HPDE6-E6E7 (cell line): ENCODE measurements around the gene SLC43A1.

Source experiments
- DNase-seq: peaks from one replicate; pipeline ENCODE4 v3.0.0; 2011; ENCODE audit warnings: missing footprints; ENCODE audit errors: extremely low spot score

SLC43A1 gene

GRCh38 chr11:57479021-57479663 is 36.4 kb downstream of the SLC43A1 start:
- DNase-seq = no peak

DNA sequence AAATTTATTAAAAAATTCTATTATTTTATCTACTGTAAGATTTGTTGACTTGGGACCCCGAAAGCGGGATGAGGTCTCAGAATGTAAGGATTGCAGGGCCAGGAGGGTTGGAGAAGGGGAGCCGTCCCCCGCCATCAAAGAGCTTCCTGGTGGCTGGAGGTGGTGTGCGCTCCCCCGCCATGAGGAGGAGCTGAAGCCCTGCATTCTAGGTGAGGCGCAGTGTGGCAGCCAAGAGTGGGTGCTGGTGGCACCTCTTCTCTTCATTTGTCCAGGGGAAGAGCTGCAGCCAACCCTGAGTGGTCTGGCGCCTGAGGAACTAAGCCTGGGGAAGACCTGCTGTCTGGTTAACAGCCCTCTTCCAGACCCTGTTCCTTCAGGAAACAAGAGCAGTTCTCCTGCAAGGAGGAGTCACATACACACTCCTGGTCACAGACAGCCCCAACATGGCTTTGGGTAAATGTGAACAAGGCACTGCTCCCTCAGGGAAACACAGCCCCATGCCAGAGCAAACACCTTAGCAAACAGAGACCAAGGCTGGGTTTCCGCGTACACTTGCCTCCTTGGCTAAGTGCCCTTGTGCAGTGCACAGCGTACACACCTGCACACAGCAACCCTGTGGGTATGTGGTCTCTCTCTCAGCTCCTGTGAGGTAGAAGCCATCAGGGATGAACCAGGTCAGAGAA is 37.9 kb downstream of the SLC43A1 start:
- DNase-seq = no peak

- DNase-seq = peak; percentile 82
Observed at GRCh38 chr11:57476757-57477506, 38.6 kb downstream of the SLC43A1 start.

GRCh38 chr11:57476047-57476756 is 39.3 kb downstream of the SLC43A1 start:
- DNase-seq = no peak

DNA sequence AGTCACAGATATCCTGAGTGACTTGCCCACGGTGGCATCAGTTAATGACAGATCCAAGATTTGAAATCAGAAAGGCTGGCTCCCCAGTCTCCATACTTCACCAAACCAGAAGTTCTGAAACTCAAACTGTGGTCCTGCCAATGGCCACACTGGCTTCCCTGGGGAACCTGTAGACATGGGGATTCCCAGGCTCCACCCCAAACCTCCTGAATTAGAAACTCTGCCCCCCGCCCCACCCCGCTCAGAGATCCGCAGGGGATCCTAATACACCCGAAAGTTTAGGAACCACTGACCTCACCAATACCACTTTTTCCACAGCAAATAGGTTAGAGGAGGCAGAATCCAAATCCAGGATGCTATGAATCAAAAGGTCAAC is 39.8 kb downstream of the SLC43A1 start:
- DNase-seq = no peak

DNA sequence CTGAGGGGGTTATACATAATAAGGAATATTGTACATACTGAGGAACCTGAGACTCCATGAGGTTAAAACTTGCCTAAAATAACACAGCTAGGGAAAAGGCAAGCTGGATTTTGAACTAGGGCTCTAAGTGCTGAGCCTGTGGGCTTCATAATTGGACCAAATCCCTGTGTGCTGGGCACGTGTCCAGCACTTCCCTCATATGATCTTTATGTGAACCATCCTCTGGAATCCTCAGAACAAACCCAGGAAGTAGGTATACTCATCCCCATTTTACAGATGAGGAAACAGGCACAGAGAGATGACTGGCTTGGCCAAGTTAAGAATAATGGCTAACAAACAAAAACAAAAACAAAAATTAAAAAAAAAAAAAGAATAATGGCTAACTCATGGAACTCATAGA is 40.3 kb downstream of the SLC43A1 start:
- DNase-seq = no peak

- DNase-seq = no peak
Observed at GRCh38 chr11:57474803-57475115, 40.7 kb downstream of the SLC43A1 start.

GRCh38 chr11:57474017-57474802 is 41.3 kb downstream of the SLC43A1 start:
- DNase-seq = no peak

GRCh38 chr11:57473285-57473841 is 42.1 kb downstream of the SLC43A1 start:
- no peak for DNase-seq

GRCh38 chr11:57471496-57471895 is 44.0 kb downstream of the SLC43A1 start:
- DNase-seq = no peak

DNA sequence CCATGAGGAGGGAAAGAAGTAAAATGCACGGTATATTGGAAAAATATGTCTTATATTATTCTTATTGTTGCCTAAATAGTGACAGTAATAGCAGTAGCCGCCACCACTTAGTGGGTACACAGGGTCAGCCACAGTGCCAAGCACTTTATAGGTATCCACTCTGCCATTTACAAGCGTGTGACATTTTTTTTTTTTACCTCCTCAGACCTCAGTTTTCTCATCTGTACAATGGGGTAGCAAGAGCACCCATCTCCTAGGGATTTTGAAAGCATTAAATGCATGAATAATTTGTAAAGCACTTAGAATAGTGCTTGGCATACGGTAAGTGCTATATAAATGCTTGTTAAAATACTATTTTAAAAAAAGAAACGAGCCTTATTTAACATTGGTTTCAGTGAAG is 46.2 kb downstream of the SLC43A1 start:
- DNase-seq = no peak

DNA sequence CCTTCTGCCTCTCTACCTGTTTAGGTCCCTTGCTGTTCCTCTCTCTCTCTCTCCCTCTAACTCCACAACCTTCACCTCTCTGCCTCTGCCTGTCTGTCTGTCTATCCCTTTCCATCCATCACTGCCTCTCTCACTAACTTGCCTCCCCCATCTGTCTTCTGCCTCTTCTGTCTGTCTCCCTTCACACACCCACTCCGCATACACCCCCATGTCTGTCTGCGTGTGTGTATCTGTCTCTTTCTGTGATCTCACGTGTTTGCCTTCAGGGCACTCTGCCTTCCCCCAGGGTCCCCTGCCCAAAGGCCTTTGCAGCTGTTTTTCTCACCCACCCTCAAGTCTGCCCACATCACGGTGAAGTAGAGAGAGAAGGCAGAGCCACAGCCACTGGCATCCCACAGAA is 47.2 kb downstream of the SLC43A1 start:
- no peak for DNase-seq

DNA sequence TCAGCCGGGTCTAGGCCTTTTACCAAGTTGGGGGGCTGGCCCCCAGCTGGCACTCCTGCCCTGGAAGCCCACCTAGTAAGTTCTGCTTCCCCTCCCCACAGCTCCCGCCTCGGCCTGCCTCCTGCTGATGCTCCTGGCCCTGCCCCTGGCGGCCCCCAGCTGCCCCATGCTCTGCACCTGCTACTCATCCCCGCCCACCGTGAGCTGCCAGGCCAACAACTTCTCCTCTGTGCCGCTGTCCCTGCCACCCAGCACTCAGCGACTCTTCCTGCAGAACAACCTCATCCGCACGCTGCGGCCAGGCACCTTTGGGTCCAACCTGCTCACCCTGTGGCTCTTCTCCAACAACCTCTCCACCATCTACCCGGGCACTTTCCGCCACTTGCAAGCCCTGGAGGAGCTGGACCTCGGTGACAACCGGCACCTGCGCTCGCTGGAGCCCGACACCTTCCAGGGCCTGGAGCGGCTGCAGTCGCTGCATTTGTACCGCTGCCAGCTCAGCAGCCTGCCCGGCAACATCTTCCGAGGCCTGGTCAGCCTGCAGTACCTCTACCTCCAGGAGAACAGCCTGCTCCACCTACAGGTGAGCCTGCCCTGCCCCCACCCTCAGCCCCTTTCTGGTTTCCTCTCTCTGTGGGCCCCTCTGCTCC is 47.9 kb downstream of the SLC43A1 start:
- DNase-seq = no peak

GRCh38 chr11:57466680-57467079 is 48.8 kb downstream of the SLC43A1 start:
- no peak for DNase-seq

- DNase-seq = no peak
Observed at GRCh38 chr11:57464539-57465181, 50.8 kb downstream of the SLC43A1 start.

GRCh38 chr11:57463671-57464538 is 51.6 kb downstream of the SLC43A1 start:
- no peak for DNase-seq

- no peak for DNase-seq
Observed at GRCh38 chr11:57462597-57462996, 52.9 kb downstream of the SLC43A1 start.

DNA sequence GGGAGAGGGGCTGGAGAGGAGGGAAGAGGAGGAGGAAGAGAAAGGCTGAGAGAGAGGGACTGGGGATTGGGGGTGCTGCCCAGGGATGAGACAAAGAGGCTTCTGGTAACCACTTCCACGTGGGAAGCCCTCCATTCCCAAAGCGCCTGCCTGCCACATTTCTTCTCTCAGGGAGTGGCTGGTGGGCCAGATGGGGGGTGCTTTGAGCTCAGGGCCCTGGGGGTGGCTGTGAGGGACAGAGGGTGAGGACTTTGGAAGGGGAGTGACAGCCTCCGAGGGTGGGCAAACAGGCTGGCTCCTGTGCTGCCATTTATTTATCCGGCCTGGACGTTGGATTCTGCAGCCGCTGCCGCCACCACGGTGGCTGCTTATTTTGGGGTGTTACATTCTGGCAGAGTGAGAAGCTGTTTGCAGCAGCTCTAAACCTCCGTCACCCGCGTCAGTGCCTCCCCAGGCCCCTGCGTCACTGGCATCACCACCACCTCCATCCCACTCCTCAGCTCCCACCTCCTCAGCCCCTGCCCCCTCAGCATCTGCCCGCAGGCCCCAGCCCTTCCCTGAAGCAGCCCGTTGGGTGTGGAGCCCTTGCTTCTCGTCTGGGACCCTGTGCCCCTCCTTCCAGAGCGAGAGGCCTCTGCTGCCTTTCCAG is 53.5 kb downstream of the SLC43A1 start:
- DNase-seq = no peak
